WTC11 (cell line): ENCODE results near the gene UBA3. TPM values are rescaled to one million over a fixed set of nuclear protein-coding genes. Genes with fewer than 3 reads are reported as not detected.

Experiments
- ATAC-seq: fragments of 200-7000 bp; cut with Tn5 transposase; 2 replicates; pipeline ENCODE4 v1.10.0; 2021; ENCODE audit warnings: mild to moderate bottlenecking, moderate library complexity
- CTCF ChIA-PET: fragments of 300-600 bp; sonication (Branson Sonifier 250); formaldehyde crosslinking; loops from one replicate; lab custom pipeline; 2021; ENCODE audit warnings: antibody characterized with exemption; lab: Charles Lee
- POLR2A ChIA-PET: fragments of 350-600 bp; sonication (Branson Sonifier 250); formaldehyde crosslinking; loops from one replicate; lab custom pipeline; 2021; ENCODE audit warnings: antibody characterized with exemption; lab: Charles Lee
- DNase-seq: peaks from one replicate; pipeline ENCODE4 v3.0.0; 2021; ENCODE audit warnings: low spot score
- H3K27ac Mint-ChIP-seq: 2 replicates; pipeline ENCODE4 v1.8.0; 2021; ENCODE audit warnings: mixed read lengths
- H3K27me3 Mint-ChIP-seq: 2 replicates; pipeline ENCODE4 v1.8.0; 2021; ENCODE audit warnings: low read depth, mild to moderate bottlenecking, moderate library complexity, mixed read lengths
- H3K36me3 Mint-ChIP-seq: 2 replicates; pipeline ENCODE4 v1.8.0; 2021; ENCODE audit warnings: mixed read lengths
- H3K4me1 Mint-ChIP-seq: 2 replicates; pipeline ENCODE4 v1.8.0; 2022; ENCODE audit warnings: mixed read lengths
- H3K4me3 Mint-ChIP-seq: 2 replicates; pipeline ENCODE4 v1.8.0; 2021; ENCODE audit warnings: mild to moderate bottlenecking, moderate library complexity, mixed read lengths
- H3K9me3 Mint-ChIP-seq: 2 replicates; pipeline ENCODE4 v1.8.0; 2021; ENCODE audit warnings: mixed read lengths
- ESRRA ChIP-seq: sonication (generic); formaldehyde crosslinking; IDR thresholded peaks from 2 replicates; pipeline ENCODE4 v1.8.1; 2022; ENCODE audit warnings: mild to moderate bottlenecking, missing genetic modification reagents, borderline replicate concordance
- ETV6 ChIP-seq: sonication (generic); formaldehyde crosslinking; IDR thresholded peaks from 2 replicates; pipeline ENCODE4 v1.8.1; 2022; ENCODE audit warnings: mild to moderate bottlenecking, missing genetic modification reagents
- MYBL2 ChIP-seq: sonication (generic); formaldehyde crosslinking; IDR thresholded peaks from 2 replicates; pipeline ENCODE4 v1.8.1; 2023; ENCODE audit warnings: mild to moderate bottlenecking, moderate library complexity, missing genetic modification reagents
- NFE2L1 ChIP-seq: sonication (generic); formaldehyde crosslinking; IDR thresholded peaks from 2 replicates; pipeline ENCODE4 v1.8.1; 2023; ENCODE audit warnings: missing genetic modification reagents
- NR2C2 ChIP-seq: sonication (generic); formaldehyde crosslinking; IDR thresholded peaks from 2 replicates; pipeline ENCODE4 v1.8.0; 2022; ENCODE audit warnings: mild to moderate bottlenecking, missing genetic modification reagents
- NR3C1 ChIP-seq: sonication (generic); formaldehyde crosslinking; conservative IDR thresholded peaks from 2 replicates; pipeline ENCODE4 v1.8.1; 2023; ENCODE audit warnings: low read depth, mild to moderate bottlenecking, missing genetic modification reagents
- RORB ChIP-seq: fragments of 250-450 bp; sonication (Bioruptor Pico); IDR thresholded peaks from 2 replicates; pipeline ENCODE4 v1.9.0; 2021; ENCODE audit warnings: mild to moderate bottlenecking
- SMAD3 ChIP-seq: sonication (generic); formaldehyde crosslinking; IDR thresholded peaks from 2 replicates; pipeline ENCODE4 v1.8.0; 2022; ENCODE audit warnings: missing genetic modification reagents, mild to moderate bottlenecking, borderline replicate concordance
- SMAD4 ChIP-seq: sonication (generic); formaldehyde crosslinking; IDR thresholded peaks from 2 replicates; pipeline ENCODE4 v1.8.0; 2022; ENCODE audit warnings: mild to moderate bottlenecking, missing genetic modification reagents
- ZBTB21 ChIP-seq: sonication (generic); formaldehyde crosslinking; IDR thresholded peaks from 2 replicates; pipeline ENCODE4 v1.8.1; 2023; ENCODE audit warnings: mild to moderate bottlenecking, missing genetic modification reagents, borderline replicate concordance
- ZNF121 ChIP-seq: sonication (generic); formaldehyde crosslinking; IDR thresholded peaks from 2 replicates; pipeline ENCODE4 v1.8.0; 2023; ENCODE audit warnings: missing genetic modification reagents
- ZNF138 ChIP-seq: sonication (generic); formaldehyde crosslinking; conservative IDR thresholded peaks from 2 replicates; pipeline ENCODE4 v1.8.1; 2022; ENCODE audit warnings: mild to moderate bottlenecking, moderate library complexity, missing genetic modification reagents
- ZNF263 ChIP-seq: sonication (generic); formaldehyde crosslinking; IDR thresholded peaks from 2 replicates; pipeline ENCODE4 v1.8.1; 2022; ENCODE audit warnings: low read depth, mild to moderate bottlenecking, moderate library complexity, missing genetic modification reagents
- ZNF396 ChIP-seq: fragments of 250-450 bp; sonication (Bioruptor Pico); IDR thresholded peaks from 2 replicates; pipeline ENCODE4 v1.8.0; 2021; ENCODE audit warnings: mild to moderate bottlenecking, moderate library complexity, borderline replicate concordance
- total RNA-seq: library from RNA; stranded (reverse); gene quantifications from 3 replicates; pipeline ENCODE4 v1.2.3, GENCODE V29; 2021
- TF ChIP-seq, protein P1 (sequence below): sonication (generic); formaldehyde crosslinking; IDR thresholded peaks from 2 replicates; pipeline ENCODE4 v1.8.0; 2022; ENCODE audit warnings: mild to moderate bottlenecking, missing genetic modification reagents
- TF ChIP-seq, protein P2 (sequence below): sonication (generic); formaldehyde crosslinking; IDR thresholded peaks from 2 replicates; pipeline ENCODE4 v1.8.0; 2022; ENCODE audit warnings: mild to moderate bottlenecking, missing genetic modification reagents
- TF ChIP-seq, protein P3 (sequence below): fragments of 250-450 bp; sonication (Bioruptor Pico); IDR thresholded peaks from 2 replicates; pipeline ENCODE4 v1.9.0; 2021; ENCODE audit warnings: moderate library complexity, mild to moderate bottlenecking, inconsistent platforms, borderline replicate concordance
- TF ChIP-seq, protein P4 (sequence below): sonication (generic); formaldehyde crosslinking; IDR thresholded peaks from 2 replicates; pipeline ENCODE4 v1.8.0; 2022; ENCODE audit warnings: missing genetic modification reagents

UBA3 gene
- total RNA-seq, 1 experiment from 2014 or later = 75.0 TPM

DNA sequence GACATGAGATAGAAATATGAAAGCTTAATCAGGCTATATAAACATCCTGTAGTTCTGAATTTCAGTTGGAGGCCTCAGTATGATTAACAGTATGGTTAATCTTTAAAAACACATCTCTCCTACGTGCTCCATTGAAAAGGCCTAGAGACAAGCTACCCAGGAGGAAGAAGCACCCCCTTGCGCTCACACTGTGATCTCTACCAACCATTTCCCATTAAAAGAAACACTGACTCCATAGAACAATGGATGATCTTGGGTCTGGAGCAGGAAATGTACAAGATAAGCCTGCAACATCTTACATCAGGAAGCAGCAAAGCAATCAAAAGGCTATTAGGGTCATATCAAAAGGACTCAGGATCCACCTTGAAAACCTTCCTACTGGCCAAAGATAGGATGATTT, 63.3 kb downstream of the UBA3 start:
- Mint-ChIP-seq H3K27ac (peak overlapping the region; percentile 10; the same call in 1 of the 2 replicates), H3K4me3 (no peak overlapping the region), H3K27me3 (peaks cover 3% of the 10 kb centered on the region; the same call in 1 of the 2 replicates), H3K36me3 (peaks cover 7% of the 10 kb centered on the region), H3K4me1 (peaks cover 37% of the 10 kb centered on the region), H3K9me3 (no peaks in the 10 kb centered on the region; the same call in 1 of the 2 replicates)
- DNase-seq (no peak), ATAC-seq (no peak)
- TF ChIP-seq ZNF396 (CRISPR knock-in tag) = no peak
- TF ChIP-seq, protein P1, sequence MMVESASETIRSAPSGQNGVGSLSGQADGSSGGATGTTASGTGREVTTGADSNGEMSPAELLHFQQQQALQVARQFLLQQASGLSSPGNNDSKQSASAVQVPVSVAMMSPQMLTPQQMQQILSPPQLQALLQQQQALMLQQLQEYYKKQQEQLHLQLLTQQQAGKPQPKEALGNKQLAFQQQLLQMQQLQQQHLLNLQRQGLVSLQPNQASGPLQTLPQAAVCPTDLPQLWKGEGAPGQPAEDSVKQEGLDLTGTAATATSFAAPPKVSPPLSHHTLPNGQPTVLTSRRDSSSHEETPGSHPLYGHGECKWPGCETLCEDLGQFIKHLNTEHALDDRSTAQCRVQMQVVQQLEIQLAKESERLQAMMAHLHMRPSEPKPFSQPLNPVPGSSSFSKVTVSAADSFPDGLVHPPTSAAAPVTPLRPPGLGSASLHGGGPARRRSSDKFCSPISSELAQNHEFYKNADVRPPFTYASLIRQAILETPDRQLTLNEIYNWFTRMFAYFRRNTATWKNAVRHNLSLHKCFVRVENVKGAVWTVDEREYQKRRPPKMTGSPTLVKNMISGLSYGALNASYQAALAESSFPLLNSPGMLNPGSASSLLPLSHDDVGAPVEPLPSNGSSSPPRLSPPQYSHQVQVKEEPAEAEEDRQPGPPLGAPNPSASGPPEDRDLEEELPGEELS (CRISPR knock-in tag) = no peak
- TF ChIP-seq MYBL2 (CRISPR knock-in tag) = no peak
- TF ChIP-seq SMAD3 (CRISPR knock-in tag) = no peak
- TF ChIP-seq RORB (CRISPR knock-in tag) = no peak
- no peak for TF ChIP-seq ZNF263 (CRISPR knock-in tag)
- TF ChIP-seq, protein P2, sequence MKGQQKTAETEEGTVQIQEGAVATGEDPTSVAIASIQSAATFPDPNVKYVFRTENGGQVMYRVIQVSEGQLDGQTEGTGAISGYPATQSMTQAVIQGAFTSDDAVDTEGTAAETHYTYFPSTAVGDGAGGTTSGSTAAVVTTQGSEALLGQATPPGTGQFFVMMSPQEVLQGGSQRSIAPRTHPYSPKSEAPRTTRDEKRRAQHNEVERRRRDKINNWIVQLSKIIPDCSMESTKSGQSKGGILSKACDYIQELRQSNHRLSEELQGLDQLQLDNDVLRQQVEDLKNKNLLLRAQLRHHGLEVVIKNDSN (CRISPR knock-in tag) = no peak
- TF ChIP-seq, protein P3, sequence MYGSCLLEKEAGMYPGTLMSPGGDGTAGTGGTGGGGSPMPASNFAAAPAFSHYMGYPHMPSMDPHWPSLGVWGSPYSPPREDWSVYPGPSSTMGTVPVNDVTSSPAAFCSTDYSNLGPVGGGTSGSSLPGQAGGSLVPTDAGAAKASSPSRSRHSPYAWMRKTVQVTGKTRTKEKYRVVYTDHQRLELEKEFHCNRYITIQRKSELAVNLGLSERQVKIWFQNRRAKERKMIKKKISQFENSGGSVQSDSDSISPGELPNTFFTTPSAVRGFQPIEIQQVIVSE (CRISPR knock-in tag) = no peak
- no peak for TF ChIP-seq SMAD4 (CRISPR knock-in tag)
- TF ChIP-seq, protein P4, sequence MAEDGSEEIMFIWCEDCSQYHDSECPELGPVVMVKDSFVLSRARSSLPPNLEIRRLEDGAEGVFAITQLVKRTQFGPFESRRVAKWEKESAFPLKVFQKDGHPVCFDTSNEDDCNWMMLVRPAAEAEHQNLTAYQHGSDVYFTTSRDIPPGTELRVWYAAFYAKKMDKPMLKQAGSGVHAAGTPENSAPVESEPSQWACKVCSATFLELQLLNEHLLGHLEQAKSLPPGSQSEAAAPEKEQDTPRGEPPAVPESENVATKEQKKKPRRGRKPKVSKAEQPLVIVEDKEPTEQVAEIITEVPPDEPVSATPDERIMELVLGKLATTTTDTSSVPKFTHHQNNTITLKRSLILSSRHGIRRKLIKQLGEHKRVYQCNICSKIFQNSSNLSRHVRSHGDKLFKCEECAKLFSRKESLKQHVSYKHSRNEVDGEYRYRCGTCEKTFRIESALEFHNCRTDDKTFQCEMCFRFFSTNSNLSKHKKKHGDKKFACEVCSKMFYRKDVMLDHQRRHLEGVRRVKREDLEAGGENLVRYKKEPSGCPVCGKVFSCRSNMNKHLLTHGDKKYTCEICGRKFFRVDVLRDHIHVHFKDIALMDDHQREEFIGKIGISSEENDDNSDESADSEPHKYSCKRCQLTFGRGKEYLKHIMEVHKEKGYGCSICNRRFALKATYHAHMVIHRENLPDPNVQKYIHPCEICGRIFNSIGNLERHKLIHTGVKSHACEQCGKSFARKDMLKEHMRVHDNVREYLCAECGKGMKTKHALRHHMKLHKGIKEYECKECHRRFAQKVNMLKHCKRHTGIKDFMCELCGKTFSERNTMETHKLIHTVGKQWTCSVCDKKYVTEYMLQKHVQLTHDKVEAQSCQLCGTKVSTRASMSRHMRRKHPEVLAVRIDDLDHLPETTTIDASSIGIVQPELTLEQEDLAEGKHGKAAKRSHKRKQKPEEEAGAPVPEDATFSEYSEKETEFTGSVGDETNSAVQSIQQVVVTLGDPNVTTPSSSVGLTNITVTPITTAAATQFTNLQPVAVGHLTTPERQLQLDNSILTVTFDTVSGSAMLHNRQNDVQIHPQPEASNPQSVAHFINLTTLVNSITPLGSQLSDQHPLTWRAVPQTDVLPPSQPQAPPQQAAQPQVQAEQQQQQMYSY (CRISPR knock-in tag) = no peak
- TF ChIP-seq NR3C1 (CRISPR knock-in tag) = no peak
- TF ChIP-seq ESRRA = no peak
- TF ChIP-seq ZNF138 (CRISPR knock-in tag) = no peak
- no peak for TF ChIP-seq ZBTB21 (CRISPR knock-in tag)
- TF ChIP-seq NR2C2 (CRISPR knock-in tag) = no peak
- TF ChIP-seq ETV6 (CRISPR knock-in tag) = no peak
- CTCF ChIA-PET = no interaction called here
- POLR2A ChIA-PET = no interaction called here

DNA sequence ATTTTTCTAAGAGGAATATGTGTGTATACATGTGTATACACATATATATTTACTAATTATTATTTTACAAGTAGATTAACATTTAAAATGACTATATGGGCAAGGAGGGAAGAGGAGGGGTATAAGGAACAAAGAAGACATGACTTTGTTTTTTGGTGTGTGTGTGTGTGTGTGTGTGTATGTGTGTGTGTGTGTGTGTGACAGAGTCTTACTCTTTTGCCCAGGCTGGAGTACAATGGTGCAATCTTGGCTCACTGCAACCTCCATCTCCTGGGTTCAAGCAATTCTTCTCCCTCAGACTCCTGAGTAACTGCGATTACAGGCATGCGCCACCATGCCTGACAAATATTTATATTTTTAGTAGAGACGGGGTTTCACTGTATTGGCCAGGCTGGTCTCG, 64.1 kb downstream of the UBA3 start:
- no peak for TF ChIP-seq NFE2L1
- TF ChIP-seq ZNF121 (CRISPR knock-in tag) = peak; percentile 54; the same call in 1 of the 2 replicates
- peaks cover 10% of the 10 kb centered on the region for H3K36me3 Mint-ChIP-seq
- ATAC-seq = no peak
- CTCF ChIA-PET = interaction anchor here (0.5 kb wide), 1 partner anchor 85 kb away, joined by 3 read pairs; no protein-coding TSS in a partner anchor
- POLR2A ChIA-PET = interaction anchor here (0.5 kb wide), 1 partner anchor 26 kb away, joined by 3 read pairs; no protein-coding TSS in a partner anchor
- H3K4me3 Mint-ChIP-seq = no peak overlapping the region
- peaks cover 3% of the 10 kb centered on the region; the same call in 1 of the 2 replicates for H3K27me3 Mint-ChIP-seq
- H3K4me1 Mint-ChIP-seq = peaks cover 45% of the 10 kb centered on the region
- DNase-seq = no peak
- H3K27ac Mint-ChIP-seq = no peak overlapping the region
- H3K9me3 Mint-ChIP-seq = no peaks in the 10 kb centered on the region; the same call in 1 of the 2 replicates
